Ovary (tissue), 3 donors: ENCODE data around the gene RXFP2.

Experiments used
- EP300 ChIP-seq: sonication (generic); formaldehyde crosslinking; IDR thresholded peaks from one replicate; pipeline ENCODE4 v1.6.1; 2017; ENCODE audit warnings: antibody characterized with exemption
- POLR2A ChIP-seq: fragments of 450-650 bp; IDR thresholded peaks from one replicate; pipeline ENCODE4 v1.6.1; 2017; ENCODE audit warnings: antibody characterized with exemption, mild to moderate bottlenecking, moderate library complexity
- TF ChIP-seq, protein P1 (sequence below), 3 donors: fragments of 450-650 bp in 2 of 3; fragments of 200-600 bp in 1 of 3; IDR thresholded peaks; one replicate each; pipeline versions ENCODE4 v1.5.1 to v1.8.0; 2016 to 2022; ENCODE audit warnings: antibody characterized with exemption in 3 of 3, mild to moderate bottlenecking in 1 of 3
- donor health status: DM: no; HTN: no; CAD: no.

DNA sequence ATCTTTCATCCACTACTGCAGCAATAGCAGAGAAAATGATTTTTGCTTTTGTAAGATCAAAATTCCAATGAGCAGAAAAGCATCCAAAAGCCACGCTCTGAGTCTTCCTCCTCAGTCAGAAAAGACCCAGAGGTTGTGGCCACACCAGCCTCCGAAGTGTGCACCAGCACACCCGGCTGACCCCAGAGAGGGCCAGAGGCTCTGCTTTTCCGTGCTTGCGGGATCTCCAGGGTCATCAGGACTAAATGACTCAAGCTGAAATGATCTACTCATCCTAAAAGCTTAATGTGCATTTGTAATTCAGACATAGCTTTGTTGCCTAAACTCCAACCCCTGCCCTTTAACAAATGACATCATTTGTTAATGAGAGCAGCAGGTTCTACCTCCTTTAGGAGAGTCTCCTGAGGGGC is 16.5 kb downstream of the RXFP2 start:
- TF ChIP-seq POLR2A, result no peak
- TF ChIP-seq, protein P1, sequence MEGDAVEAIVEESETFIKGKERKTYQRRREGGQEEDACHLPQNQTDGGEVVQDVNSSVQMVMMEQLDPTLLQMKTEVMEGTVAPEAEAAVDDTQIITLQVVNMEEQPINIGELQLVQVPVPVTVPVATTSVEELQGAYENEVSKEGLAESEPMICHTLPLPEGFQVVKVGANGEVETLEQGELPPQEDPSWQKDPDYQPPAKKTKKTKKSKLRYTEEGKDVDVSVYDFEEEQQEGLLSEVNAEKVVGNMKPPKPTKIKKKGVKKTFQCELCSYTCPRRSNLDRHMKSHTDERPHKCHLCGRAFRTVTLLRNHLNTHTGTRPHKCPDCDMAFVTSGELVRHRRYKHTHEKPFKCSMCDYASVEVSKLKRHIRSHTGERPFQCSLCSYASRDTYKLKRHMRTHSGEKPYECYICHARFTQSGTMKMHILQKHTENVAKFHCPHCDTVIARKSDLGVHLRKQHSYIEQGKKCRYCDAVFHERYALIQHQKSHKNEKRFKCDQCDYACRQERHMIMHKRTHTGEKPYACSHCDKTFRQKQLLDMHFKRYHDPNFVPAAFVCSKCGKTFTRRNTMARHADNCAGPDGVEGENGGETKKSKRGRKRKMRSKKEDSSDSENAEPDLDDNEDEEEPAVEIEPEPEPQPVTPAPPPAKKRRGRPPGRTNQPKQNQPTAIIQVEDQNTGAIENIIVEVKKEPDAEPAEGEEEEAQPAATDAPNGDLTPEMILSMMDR (IDR thresholded peaks at IDR 0.05), result no peak
- TF ChIP-seq EP300, result no peak
